GM21786 (cell line): ENCODE measurements around the gene PTPRF.
"Not testable (repeated sequence)": the region's sequence is repeated elsewhere in the genome, so short reads cannot be mapped to it uniquely, and the experiment has no call there.

Source experiments
- ATAC-seq: cut with Tn5 transposase; IDR thresholded peaks from one replicate; pipeline ENCODE4 v1.9.1; 2021; ENCODE audit not compliant: unreplicated experiment

PTPRF gene

GRCh38 chr1:43537423-43538142 lies 6.9 kb downstream of the PTPRF start:
- ATAC-seq = no peak

- ATAC-seq = no peak
Observed at GRCh38 chr1:43538143-43538487, 7.4 kb downstream of the PTPRF start.

GRCh38 chr1:43538969-43539368 lies 8.3 kb downstream of the PTPRF start:
- no peak for ATAC-seq

- no peak for ATAC-seq
Observed at GRCh38 chr1:43539726-43540434, 9.2 kb downstream of the PTPRF start.

GRCh38 chr1:43540653-43541071 lies 10.0 kb downstream of the PTPRF start:
- ATAC-seq = no peak

- no peak for ATAC-seq
Observed at GRCh38 chr1:43541141-43541540, 10.5 kb downstream of the PTPRF start.

- no peak for ATAC-seq
Observed at GRCh38 chr1:43541721-43542401, 11.2 kb downstream of the PTPRF start.

- no peak for ATAC-seq
Observed at GRCh38 chr1:43542527-43543458, 12.1 kb downstream of the PTPRF start.

GRCh38 chr1:43543567-43543966 lies 12.9 kb downstream of the PTPRF start:
- no peak for ATAC-seq

GRCh38 chr1:43545339-43545694 lies 14.6 kb downstream of the PTPRF start:
- no peak for ATAC-seq

GRCh38 chr1:43545695-43546387 lies 15.2 kb downstream of the PTPRF start:
- no peak for ATAC-seq

GRCh38 chr1:43546388-43547100 lies 15.9 kb downstream of the PTPRF start:
- no peak for ATAC-seq

- ATAC-seq = no peak
Observed at GRCh38 chr1:43547538-43548072, 16.9 kb downstream of the PTPRF start.

GRCh38 chr1:43548285-43549271 lies 17.9 kb downstream of the PTPRF start:
- ATAC-seq = no peak

GRCh38 chr1:43549394-43549793 lies 18.7 kb downstream of the PTPRF start:
- not testable (repeated sequence) for ATAC-seq

GRCh38 chr1:43549921-43550597 lies 19.4 kb downstream of the PTPRF start:
- ATAC-seq = no peak

- no peak for ATAC-seq
Observed at GRCh38 chr1:43550598-43551246, 20.0 kb downstream of the PTPRF start.
